Mammary epithelial cell (primary cell): ENCODE results near the gene AKR1B1.

Source experiments
- CTCF ChIP-seq, 2 donors: IDR thresholded peaks in 1 of 2; conservative IDR thresholded peaks in 1 of 2; 2 replicates each; pipeline ENCODE4 v1.5.1; 2011 to 2012; ENCODE audit warnings: inconsistent platforms in 2 of 2, low read length in 2 of 2, mild to moderate bottlenecking in 2 of 2, control low read depth in 1 of 2, low read depth in 1 of 2; ENCODE audit not compliant: insufficient read depth in 1 of 2; ENCODE audit errors: extremely low read depth in 1 of 2
- EZH2 ChIP-seq: IDR thresholded peaks from 2 replicates; pipeline ENCODE4 v1.6.1; 2012; ENCODE audit warnings: low read length, inconsistent platforms, borderline replicate concordance

DNA sequence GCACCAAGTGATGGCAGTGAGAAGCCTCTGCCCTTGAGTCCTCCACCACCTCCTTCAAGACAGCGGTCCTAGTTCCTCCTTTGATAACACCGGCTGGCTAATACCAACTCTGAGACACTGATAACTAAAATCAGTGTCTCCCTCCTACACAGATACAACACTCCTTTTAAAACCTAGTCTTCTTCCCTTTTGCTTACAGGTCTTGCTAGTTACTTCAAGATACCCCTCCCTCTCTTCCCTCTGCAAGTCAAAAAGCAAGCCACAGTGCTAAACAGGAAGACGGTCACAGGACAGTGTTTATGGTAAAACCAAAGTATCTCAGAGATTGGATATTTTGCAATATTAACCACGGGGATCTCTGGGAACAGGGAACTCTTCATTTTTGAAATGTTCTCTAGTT lies 4.6 kb downstream of the AKR1B1 start:
- TF ChIP-seq CTCF (conservative IDR thresholded peaks at IDR 0.05 in 1 of 2, IDR thresholded peaks at IDR 0.05 in 1 of 2; ENCODE audit: extremely low read depth in 1 of 2, insufficient read depth in 1 of 2, low read depth in 1 of 2, low read length in 2 of 2) (no peak), EZH2 (no peak)
